IMR-90 (cell line): Measurements from ENCODE around the gene NUFIP2. TPM values are rescaled to one million over a fixed set of nuclear protein-coding genes. Genes with fewer than 3 reads are reported as not detected.

ENCODE experiments used
- ATAC-seq: fragments of 200-7000 bp; cut with Tn5 transposase; 2 replicates; pipeline ENCODE4 v1.9.1; 2020; ENCODE audit warnings: low read depth, mild to moderate bottlenecking, moderate library complexity
- BruUV-seq: library from RNA; stranded (reverse); fragments of 400-500 nt; replicated peaks from 2 replicates; lab custom pipeline; 2021; lab: Mats Ljungman, UMichigan
- CTCF ChIA-PET: fragments of 300-600 bp; formaldehyde crosslinking; extraction: SDS; loops from one replicate; lab custom pipeline; 2021; ENCODE audit warnings: antibody characterized with exemption; lab: Yijun Ruan, JAX
- POLR2A ChIA-PET: fragments of 300-600 bp; sonication (Branson Sonifier 250); formaldehyde crosslinking; loops from one replicate; lab custom pipeline; 2022; ENCODE audit warnings: antibody characterized with exemption; ENCODE audit not compliant: unreplicated experiment; lab: Charles Lee
- DNase-seq: peaks from one replicate; pipeline ENCODE4 v3.0.0; 2013
- H2AFZ ChIP-seq: replicated peaks from 2 replicates; pipeline ENCODE3; 2013; ENCODE audit warnings: low read length, mild to moderate bottlenecking; ENCODE audit not compliant: poor library complexity
- H2AK5ac ChIP-seq: 2 replicates; pipeline ENCODE4 v1.6.1; 2013; ENCODE audit warnings: low read depth, low read length, inconsistent platforms
- H2AK9ac ChIP-seq: replicated peaks from 2 replicates; pipeline ENCODE3; 2013; ENCODE audit warnings: mild to moderate bottlenecking, low read depth, low read length, moderate library complexity; ENCODE audit not compliant: poor library complexity
- H2BK120ac ChIP-seq: 2 replicates; pipeline ENCODE4 v1.6.1; 2013; ENCODE audit warnings: low read depth, low read length, inconsistent platforms
- H2BK15ac ChIP-seq: 3 replicates; pipeline ENCODE4 v1.6.1; 2013; ENCODE audit warnings: low read depth, low read length, inconsistent platforms
- H2BK20ac ChIP-seq: 2 replicates; pipeline ENCODE4 v1.6.1; 2013; ENCODE audit warnings: low read depth, mild to moderate bottlenecking, inconsistent platforms, low read length, moderate library complexity
- H2BK5ac ChIP-seq: 2 replicates; pipeline ENCODE4 v1.6.1; 2013; ENCODE audit warnings: mild to moderate bottlenecking, low read depth, low read length, inconsistent platforms; ENCODE audit not compliant: poor library complexity, severe bottlenecking
- H3K14ac ChIP-seq: replicated peaks from 2 replicates; pipeline ENCODE4 v1.6.1; 2013; ENCODE audit warnings: low read depth, low read length, inconsistent platforms
- H3K18ac ChIP-seq: 2 replicates; pipeline ENCODE4 v1.6.1; 2013; ENCODE audit warnings: low read depth, low read length, control low read depth
- H3K23ac ChIP-seq: 2 replicates; pipeline ENCODE4 v1.6.1; 2013; ENCODE audit warnings: low read depth, low read length, inconsistent platforms
- H3K27ac ChIP-seq: 2 replicates; pipeline ENCODE4 v1.5.1; 2013; ENCODE audit warnings: mild to moderate bottlenecking, control low read depth, low read length; ENCODE audit not compliant: insufficient read depth
- H3K27me3 ChIP-seq: 2 replicates; pipeline ENCODE4 v1.6.1; 2013; ENCODE audit warnings: low read length; ENCODE audit not compliant: control insufficient read depth, insufficient read depth
- H3K36me3 ChIP-seq: 2 replicates; pipeline ENCODE4 v1.6.1; 2013; ENCODE audit warnings: low read length, mixed read lengths; ENCODE audit not compliant: control insufficient read depth, insufficient read depth
- H3K4ac ChIP-seq: 2 replicates; pipeline ENCODE4 v1.6.1; 2013; ENCODE audit warnings: low read depth, low read length, inconsistent platforms
- H3K4me1 ChIP-seq: 2 replicates; pipeline ENCODE4 v1.6.1; 2013; ENCODE audit warnings: low read length, mixed read lengths; ENCODE audit not compliant: control insufficient read depth, insufficient read depth
- H3K4me2 ChIP-seq: 2 replicates; pipeline ENCODE4 v1.6.1; 2013; ENCODE audit warnings: low read depth, mild to moderate bottlenecking, control low read depth, low read length, moderate library complexity
- H3K4me3 ChIP-seq: 2 replicates; pipeline ENCODE4 v1.5.1; 2013; ENCODE audit warnings: low read depth, mild to moderate bottlenecking, control low read depth, low read length, moderate library complexity; ENCODE audit not compliant: insufficient read depth
- H3K56ac ChIP-seq: 2 replicates; pipeline ENCODE4 v1.6.1; 2013; ENCODE audit warnings: low read length, inconsistent platforms; ENCODE audit not compliant: insufficient read depth; ENCODE audit errors: extremely low read depth
- H3K79me1 ChIP-seq, 2 experiments: 2 replicates each; pipeline ENCODE4 v1.6.1; 2013; ENCODE audit warnings: low read length in 2 of 2, inconsistent platforms in 1 of 2, low read depth in 1 of 2
- H3K9ac ChIP-seq: 2 replicates; pipeline ENCODE4 v1.6.1; 2013; ENCODE audit warnings: low read depth, low read length, control low read depth
- H3K9me1 ChIP-seq: 2 replicates; pipeline ENCODE4 v1.6.1; 2013; ENCODE audit warnings: low read length, inconsistent platforms; ENCODE audit not compliant: insufficient read depth
- H3K9me3 ChIP-seq: 2 replicates; pipeline ENCODE4 v1.6.1; 2013; ENCODE audit warnings: low read length; ENCODE audit not compliant: control insufficient read depth, insufficient read depth
- H4K20me1 ChIP-seq: 2 replicates; pipeline ENCODE4 v1.6.1; 2013; ENCODE audit warnings: low read length, inconsistent platforms; ENCODE audit not compliant: insufficient read depth
- H4K5ac ChIP-seq: 2 replicates; pipeline ENCODE4 v1.6.1; 2013; ENCODE audit warnings: mild to moderate bottlenecking, low read depth, low read length, control low read depth
- H4K8ac ChIP-seq, 2 experiments: 2 replicates each; pipeline ENCODE4 v1.6.1; 2013; ENCODE audit warnings: low read depth in 2 of 2, low read length in 2 of 2, control low read depth in 1 of 2, inconsistent platforms in 1 of 2
- H4K91ac ChIP-seq: 2 replicates; pipeline ENCODE4 v1.6.1; 2013; ENCODE audit warnings: low read depth, low read length, inconsistent platforms; ENCODE audit not compliant: insufficient read depth
- BHLHE40 ChIP-seq: fragments of 150-350 bp; IDR thresholded peaks from 2 replicates; pipeline ENCODE4 v1.6.1; 2016; ENCODE audit warnings: mild to moderate bottlenecking, low read depth, low read length
- CEBPB ChIP-seq: IDR thresholded peaks from 2 replicates; pipeline ENCODE4 v1.6.1; 2012; ENCODE audit warnings: low read depth, low read length, improper control_type of control experiment
- CHD1 ChIP-seq: IDR thresholded peaks from 2 replicates; pipeline ENCODE4 v1.6.1; 2012; ENCODE audit warnings: low read depth, low read length, improper control_type of control experiment
- MAFK ChIP-seq: IDR thresholded peaks from 2 replicates; pipeline ENCODE4 v1.6.1; 2012; ENCODE audit warnings: low read depth, low read length, improper control_type of control experiment
- MAZ ChIP-seq: IDR thresholded peaks from 2 replicates; pipeline ENCODE4 v1.6.1; 2012; ENCODE audit warnings: low read depth, mild to moderate bottlenecking, low read length, improper control_type of control experiment, moderate library complexity, borderline replicate concordance
- MXI1 ChIP-seq: IDR thresholded peaks from 2 replicates; pipeline ENCODE4 v1.6.1; 2012; ENCODE audit warnings: low read depth, mild to moderate bottlenecking, low read length, moderate library complexity, borderline replicate concordance
- NFE2L2 ChIP-seq: fragments of 150-350 bp; IDR thresholded peaks from 2 replicates; pipeline ENCODE4 v1.6.1; 2016; ENCODE audit warnings: low read depth, mild to moderate bottlenecking, low read length
- POLR2A ChIP-seq: IDR thresholded peaks from 2 replicates; pipeline ENCODE4 v1.6.1; 2012; ENCODE audit warnings: mild to moderate bottlenecking, low read depth, low read length
- RAD21 ChIP-seq: IDR thresholded peaks from 2 replicates; pipeline ENCODE4 v1.6.1; 2012; ENCODE audit warnings: low read length, improper control_type of control experiment
- RCOR1 ChIP-seq: IDR thresholded peaks from 2 replicates; pipeline ENCODE4 v1.6.1; 2012; ENCODE audit warnings: mild to moderate bottlenecking, low read length, improper control_type of control experiment; ENCODE audit not compliant: insufficient replicate concordance
- RFX5 ChIP-seq: IDR thresholded peaks from 2 replicates; pipeline ENCODE4 v1.8.0; 2012; ENCODE audit warnings: low read depth, mild to moderate bottlenecking, low read length, moderate library complexity
- SMC3 ChIP-seq: fragments of 150-350 bp; IDR thresholded peaks from 2 replicates; pipeline ENCODE4 v1.6.1; 2016; ENCODE audit warnings: low read depth, mild to moderate bottlenecking, antibody characterized with exemption, low read length, moderate library complexity
- WGBS, 2 experiments: methylation state at CpG; one replicate each; pipeline versions ENCODE4 v1.1.5 to v1.1.7; 2013; ENCODE audit warnings: missing lambda C conversion rate in 2 of 2; ENCODE audit not compliant: insufficient read length in 1 of 2; ENCODE audit errors: extremely low coverage in 2 of 2; 5-methylcytosine and 5-hydroxymethylcytosine counted together
- dilution Hi-C: fragments of 300-500 bp; cut with HindIII; formaldehyde crosslinking; loops from one replicate; pipeline ENCODE4 v1.14.3; 2018; ENCODE audit warnings: low sequenced_read_pairs; ENCODE audit not compliant: unreplicated experiment
- in situ Hi-C: fragments of 300-500 bp; cut with MboI; formaldehyde crosslinking; loops from 3 replicates; pipeline ENCODE4 v1.14.3; 2019; ENCODE audit warnings: low sequenced_read_pairs, inconsistent platforms, mixed read lengths
- intact Hi-C: fragments of 100-400 bp; cut with micrococcal nuclease; formaldehyde crosslinking; loops from 2 replicates; pipeline ENCODE4 v1.10.0; 2022
- polyA plus RNA-seq, 3 experiments: library from polyadenylated mRNA; depleted of rRNA; stranded (reverse); fragments of >200 nt; gene quantifications; 2 replicates each; pipeline ENCODE4 v1.2.3, GENCODE V29; 2012; ENCODE audit warnings: low replicate concordance in 1 of 3
- total RNA-seq: library from RNA; depleted of rRNA; stranded (reverse); fragments of >200 nt; gene quantifications from 2 replicates; pipeline ENCODE4 v1.2.3, GENCODE V29; 2012
- TF ChIP-seq, protein P1 (sequence below): conservative IDR thresholded peaks from 2 replicates; pipeline ENCODE4 v1.5.1; 2012; ENCODE audit warnings: mild to moderate bottlenecking, low read depth, low read length, improper control_type of control experiment
- TF ChIP-seq, protein P2 (sequence below): fragments of 150-350 bp; IDR thresholded peaks from 2 replicates; pipeline ENCODE4 v1.6.1; 2017; ENCODE audit warnings: mild to moderate bottlenecking, antibody characterized with exemption, low read length, low read depth

Gene NUFIP2
- total and polyA plus RNA-seq, 2 of the 4 experiments (the other 2 are of a cell fraction): 8.9 to 25.6 TPM

DNA sequence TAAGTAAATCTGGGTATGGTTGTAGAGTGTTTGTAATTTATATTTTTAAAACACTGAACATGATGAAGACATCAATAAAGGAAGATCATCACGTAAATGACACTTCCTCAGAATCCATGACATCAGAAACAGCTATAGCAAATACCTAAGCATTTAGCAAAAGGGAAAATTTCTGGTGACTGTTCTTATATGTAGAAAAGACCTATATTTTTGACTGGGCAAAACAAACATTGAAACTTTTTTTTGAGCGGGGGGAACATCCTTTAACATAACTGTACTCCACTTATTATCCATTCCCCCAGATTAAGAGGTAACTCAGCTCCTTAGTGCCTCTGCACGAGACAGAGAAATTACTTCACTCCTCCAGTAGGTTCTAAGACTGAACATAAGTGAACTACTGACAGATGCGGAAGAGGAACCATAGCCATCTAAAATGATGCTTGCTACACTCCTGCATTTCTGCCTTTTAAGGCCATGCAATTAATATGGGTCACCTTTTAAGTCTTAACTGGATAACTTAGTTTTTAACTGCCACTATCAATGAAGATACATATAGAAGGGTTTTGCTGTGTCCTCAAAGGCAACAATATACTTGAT is 37.9 kb downstream of the NUFIP2 start:
- ChIA-PET POLR2A (no interaction called here), CTCF (interaction anchor here (0.6 to 3.5 kb wide), 5 partner anchors 15 to 770 kb away, joined by 3 to 15 read pairs (median 3); no protein-coding TSS in a partner anchor)
- Histone ChIP-seq H3K27me3 (no peaks in the 10 kb centered on the region), H3K9me1 (0 out of 2 replicates have a peak, but pooled peaks cover 5% of the 10 kb centered on the region), H3K4ac (peak overlapping the region; percentile 38; the same call in 1 of the 2 replicates), H3K9me3 (no peaks in the 10 kb centered on the region), H2AK5ac (0 out of 2 replicates have a peak overlapping the region, but pooled peaks have one; percentile 65), H3K18ac (peak overlapping the region; percentile 5; the same call in 1 of the 2 replicates), H3K27ac (no peak overlapping the region), H2BK15ac (no peak overlapping the region; the same call in 2 of the 3 replicates), H2BK20ac (peak overlapping the region; percentile 41; the same call in 1 of the 2 replicates), H3K79me1 (peaks cover 4 to 57% of the 10 kb centered on the region in 2 experiments), H2BK120ac (peak overlapping the region; percentile 73), H2AK9ac (no peak overlapping the region), H4K8ac (peak overlapping the region; percentile 55 to 83; a peak in 3 of 4 replicates), H2AFZ (no peak overlapping the region), H3K4me1 (peaks cover 12% of the 10 kb centered on the region), H3K36me3 (peaks cover 3% of the 10 kb centered on the region; the same call in 1 of the 2 replicates), H3K4me2 (no peak overlapping the region; the same call in 1 of the 2 replicates), H3K23ac (peak overlapping the region; percentile 77; the same call in 1 of the 2 replicates), H3K9ac (no peak overlapping the region; the same call in 1 of the 2 replicates), H3K4me3 (no peak overlapping the region), H4K20me1 (peaks cover 6% of the 10 kb centered on the region; the same call in 1 of the 2 replicates), H3K14ac (peak overlapping the region; percentile 76), H4K91ac (peak overlapping the region; percentile 44), H2BK5ac (peak overlapping the region; percentile 98), H4K5ac (no peak overlapping the region; the same call in 1 of the 2 replicates), H3K56ac (peak overlapping the region; percentile 42)
- intact Hi-C loops (no loop called here), dilution Hi-C loops (no loop called here), in situ Hi-C loops (no loop called here)
- no CpG with 5 or more reads among the region's 4 CpGs for WGBS, 2 experiments
- ATAC-seq (no peak), DNase-seq (peak; percentile 30)
- BruUV-seq: no TSS peak
- TF ChIP-seq BHLHE40 (no peak), RFX5 (no peak), MAZ (no peak), NFE2L2 (no peak), CHD1 (no peak), RAD21 (no peak), POLR2A (no peak), RCOR1 (no peak), MXI1 (no peak), SMC3 (no peak), CEBPB (no peak), MAFK (no peak)
- TF ChIP-seq, protein P1, sequence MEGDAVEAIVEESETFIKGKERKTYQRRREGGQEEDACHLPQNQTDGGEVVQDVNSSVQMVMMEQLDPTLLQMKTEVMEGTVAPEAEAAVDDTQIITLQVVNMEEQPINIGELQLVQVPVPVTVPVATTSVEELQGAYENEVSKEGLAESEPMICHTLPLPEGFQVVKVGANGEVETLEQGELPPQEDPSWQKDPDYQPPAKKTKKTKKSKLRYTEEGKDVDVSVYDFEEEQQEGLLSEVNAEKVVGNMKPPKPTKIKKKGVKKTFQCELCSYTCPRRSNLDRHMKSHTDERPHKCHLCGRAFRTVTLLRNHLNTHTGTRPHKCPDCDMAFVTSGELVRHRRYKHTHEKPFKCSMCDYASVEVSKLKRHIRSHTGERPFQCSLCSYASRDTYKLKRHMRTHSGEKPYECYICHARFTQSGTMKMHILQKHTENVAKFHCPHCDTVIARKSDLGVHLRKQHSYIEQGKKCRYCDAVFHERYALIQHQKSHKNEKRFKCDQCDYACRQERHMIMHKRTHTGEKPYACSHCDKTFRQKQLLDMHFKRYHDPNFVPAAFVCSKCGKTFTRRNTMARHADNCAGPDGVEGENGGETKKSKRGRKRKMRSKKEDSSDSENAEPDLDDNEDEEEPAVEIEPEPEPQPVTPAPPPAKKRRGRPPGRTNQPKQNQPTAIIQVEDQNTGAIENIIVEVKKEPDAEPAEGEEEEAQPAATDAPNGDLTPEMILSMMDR: no peak
- TF ChIP-seq, protein P2, sequence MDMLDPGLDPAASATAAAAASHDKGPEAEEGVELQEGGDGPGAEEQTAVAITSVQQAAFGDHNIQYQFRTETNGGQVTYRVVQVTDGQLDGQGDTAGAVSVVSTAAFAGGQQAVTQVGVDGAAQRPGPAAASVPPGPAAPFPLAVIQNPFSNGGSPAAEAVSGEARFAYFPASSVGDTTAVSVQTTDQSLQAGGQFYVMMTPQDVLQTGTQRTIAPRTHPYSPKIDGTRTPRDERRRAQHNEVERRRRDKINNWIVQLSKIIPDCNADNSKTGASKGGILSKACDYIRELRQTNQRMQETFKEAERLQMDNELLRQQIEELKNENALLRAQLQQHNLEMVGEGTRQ: no peak
